GM18868 (cell line): Measurements from ENCODE around the gene GFER.

ENCODE experiments used
- ATAC-seq: cut with Tn5 transposase; IDR thresholded peaks from one replicate; pipeline ENCODE4 v1.9.1; 2021; ENCODE audit warnings: mild to moderate bottlenecking, moderate library complexity; ENCODE audit not compliant: unreplicated experiment

Gene GFER

DNA sequence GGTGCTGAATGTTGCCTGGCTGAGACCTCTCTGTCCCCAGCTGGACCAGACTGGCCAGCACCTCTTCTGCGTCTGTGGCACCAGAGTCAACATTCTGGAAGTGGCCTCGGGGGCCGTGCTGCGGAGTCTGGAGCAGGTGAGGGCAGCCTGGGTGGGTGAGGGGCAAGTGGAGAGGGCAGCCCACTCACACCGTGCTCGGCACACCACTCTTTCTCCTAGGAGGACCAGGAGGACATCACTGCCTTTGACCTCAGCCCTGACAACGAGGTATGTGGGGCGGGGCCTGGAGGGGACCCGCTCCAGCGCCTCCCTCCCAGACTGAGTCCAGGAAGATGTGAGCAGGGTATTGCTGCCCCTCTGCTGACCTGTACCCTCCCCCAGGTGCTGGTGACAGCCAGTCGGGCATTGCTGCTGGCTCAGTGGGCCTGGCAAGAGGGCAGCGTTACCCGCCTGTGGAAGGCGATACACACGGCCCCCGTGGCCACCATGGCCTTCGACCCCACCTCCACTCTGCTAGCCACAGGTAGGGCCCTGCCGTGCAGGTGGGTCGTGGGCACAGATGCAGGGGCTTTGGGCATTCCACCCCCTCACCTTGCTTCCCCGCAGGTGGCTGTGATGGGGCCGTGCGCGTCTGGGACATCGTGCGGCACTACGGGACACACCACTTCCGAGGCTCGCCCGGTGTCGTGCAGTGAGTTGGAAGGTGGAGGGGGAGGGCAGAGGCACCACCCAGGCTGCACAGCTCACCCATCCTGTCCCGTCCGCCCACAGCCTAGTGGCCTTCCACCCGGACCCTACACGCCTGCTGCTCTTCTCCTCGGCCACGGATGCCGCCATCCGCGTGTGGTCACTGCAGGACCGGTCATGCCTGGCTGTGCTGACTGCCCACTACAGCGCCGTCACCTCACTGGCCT, 9.6 kb upstream of the GFER start:
- no peak for ATAC-seq

DNA sequence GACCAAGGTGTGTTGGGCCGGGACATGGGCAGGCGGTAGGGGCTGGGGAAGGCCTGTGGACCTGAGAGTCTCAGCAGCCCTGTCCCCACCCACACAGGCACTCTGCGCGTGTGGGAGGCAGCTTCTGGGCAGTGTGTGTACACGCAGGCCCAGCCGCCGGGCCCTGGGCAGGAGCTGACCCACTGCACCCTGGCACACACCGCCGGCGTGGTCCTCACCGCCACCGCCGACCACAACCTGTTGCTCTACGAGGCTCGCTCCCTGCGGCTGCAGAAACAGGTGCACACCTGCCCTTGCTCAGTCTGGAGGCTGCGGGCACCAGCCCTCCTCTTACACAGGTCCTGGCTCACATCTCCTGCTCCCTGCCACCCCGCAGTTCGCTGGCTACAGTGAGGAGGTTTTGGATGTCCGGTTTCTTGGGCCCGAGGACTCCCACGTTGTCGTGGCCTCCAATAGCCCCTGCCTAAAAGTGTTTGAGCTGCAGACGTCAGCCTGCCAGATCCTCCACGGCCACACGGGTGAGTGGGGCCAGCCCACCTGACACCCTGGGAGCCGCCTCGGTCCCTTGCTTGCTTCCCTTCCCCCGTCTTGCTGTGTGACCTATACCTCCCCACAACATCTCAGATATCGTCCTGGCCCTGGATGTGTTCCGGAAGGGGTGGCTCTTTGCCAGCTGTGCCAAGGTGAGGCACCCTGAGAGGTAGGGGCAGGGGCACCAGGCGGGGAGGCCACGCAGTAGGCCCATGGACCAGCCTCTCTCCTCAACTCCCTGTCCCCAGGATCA, 8.4 kb upstream of the GFER start:
- ATAC-seq = no peak

DNA sequence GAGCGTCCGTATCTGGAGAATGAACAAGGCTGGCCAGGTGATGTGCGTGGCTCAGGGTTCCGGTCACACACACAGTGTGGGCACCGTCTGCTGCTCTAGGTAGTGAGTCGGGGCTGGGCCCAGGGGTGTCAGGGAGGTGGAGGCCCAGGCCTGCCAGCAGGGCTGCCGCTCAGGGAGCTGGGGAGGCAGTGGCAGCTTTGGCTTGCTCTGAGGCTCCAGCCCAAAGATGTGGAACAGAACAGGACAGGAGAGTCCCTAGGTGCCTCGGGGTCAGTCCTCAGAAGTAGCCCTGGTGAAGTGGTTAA, 7.8 kb upstream of the GFER start:
- no peak for ATAC-seq

DNA sequence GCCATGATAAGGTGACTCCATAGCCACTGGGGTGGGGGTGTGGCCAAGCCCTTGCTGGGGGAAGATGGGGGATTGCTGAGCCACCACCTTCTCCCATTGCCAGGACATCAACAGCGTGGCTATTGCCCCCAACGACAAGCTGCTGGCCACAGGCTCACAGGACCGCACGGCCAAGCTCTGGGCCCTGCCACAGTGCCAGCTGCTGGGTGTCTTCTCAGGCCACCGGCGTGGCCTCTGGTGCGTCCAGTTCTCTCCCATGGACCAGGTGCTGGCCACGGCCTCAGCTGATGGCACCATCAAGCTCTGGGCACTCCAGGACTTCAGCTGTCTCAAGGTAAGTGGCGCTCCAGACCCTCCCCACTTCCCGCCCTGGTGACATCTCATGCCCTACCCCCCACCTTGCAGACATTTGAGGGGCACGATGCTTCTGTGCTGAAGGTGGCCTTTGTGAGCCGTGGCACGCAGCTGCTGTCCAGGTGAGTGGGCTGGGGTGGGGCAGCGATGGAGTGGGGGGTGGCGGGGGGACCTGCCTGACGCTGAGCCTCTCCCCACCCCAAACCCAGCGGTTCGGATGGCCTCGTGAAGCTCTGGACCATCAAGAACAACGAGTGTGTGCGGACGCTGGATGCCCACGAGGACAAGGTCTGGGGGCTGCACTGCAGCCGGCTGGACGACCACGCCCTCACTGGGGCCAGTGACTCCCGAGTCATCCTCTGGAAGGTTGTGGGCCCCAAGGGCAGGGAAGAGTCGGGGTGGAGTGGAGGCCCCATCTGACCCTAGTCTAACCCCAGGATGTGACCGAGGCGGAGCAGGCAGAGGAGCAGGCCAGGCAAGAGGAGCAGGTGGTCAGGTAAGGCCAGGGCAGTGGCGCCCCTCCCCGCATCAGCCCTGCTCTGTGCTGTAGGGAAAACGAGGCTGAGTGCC, 6.8 kb upstream of the GFER start:
- no peak for ATAC-seq

DNA sequence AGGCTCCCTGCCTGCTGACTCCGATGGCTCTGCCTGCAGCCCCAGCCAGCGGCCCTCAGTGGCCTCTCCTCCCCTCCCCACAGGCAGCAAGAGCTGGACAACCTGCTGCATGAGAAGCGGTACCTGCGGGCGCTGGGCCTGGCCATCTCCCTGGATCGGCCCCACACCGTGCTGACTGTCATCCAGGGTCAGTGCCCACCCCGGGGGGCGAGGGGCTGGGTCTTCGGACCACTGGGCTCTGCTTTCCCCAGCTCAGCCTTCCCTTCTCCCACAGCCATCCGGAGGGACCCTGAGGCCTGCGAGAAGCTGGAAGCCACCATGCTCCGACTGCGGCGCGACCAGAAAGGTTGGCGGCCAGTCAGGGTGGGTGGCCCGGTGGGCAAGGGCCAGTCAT, 6.1 kb upstream of the GFER start:
- ATAC-seq = no peak

DNA sequence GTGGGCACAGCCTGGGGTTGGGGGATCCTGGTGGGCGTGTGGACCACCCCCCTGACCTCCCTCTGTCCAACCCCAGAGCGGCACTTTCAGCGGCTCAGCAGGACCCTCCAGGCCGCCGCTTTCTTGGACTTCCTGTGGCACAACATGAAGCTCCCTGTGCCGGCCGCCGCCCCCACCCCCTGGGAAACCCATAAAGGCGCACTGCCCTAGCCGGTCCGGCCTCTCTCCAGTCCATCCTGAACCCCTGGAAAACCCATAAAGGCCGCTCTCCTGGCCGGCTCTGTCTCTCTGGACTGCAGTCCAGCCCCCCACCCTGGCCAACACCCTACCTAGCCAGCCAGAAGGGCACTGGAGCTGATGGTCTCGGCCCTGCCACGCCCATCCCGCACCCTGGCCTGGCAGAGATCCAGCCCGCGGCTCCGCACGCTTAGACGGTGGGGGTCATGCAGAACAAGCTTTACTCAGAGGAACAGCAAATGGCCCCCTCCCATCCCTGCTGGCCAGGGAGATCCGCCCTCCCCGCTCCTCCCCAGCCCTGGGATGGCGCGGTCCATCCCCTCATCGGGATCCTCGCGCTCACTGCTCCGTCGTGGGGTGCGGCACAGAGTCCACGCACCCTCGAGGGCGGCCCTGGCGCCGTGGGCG, 5.4 kb upstream of the GFER start:
- no peak for ATAC-seq

DNA sequence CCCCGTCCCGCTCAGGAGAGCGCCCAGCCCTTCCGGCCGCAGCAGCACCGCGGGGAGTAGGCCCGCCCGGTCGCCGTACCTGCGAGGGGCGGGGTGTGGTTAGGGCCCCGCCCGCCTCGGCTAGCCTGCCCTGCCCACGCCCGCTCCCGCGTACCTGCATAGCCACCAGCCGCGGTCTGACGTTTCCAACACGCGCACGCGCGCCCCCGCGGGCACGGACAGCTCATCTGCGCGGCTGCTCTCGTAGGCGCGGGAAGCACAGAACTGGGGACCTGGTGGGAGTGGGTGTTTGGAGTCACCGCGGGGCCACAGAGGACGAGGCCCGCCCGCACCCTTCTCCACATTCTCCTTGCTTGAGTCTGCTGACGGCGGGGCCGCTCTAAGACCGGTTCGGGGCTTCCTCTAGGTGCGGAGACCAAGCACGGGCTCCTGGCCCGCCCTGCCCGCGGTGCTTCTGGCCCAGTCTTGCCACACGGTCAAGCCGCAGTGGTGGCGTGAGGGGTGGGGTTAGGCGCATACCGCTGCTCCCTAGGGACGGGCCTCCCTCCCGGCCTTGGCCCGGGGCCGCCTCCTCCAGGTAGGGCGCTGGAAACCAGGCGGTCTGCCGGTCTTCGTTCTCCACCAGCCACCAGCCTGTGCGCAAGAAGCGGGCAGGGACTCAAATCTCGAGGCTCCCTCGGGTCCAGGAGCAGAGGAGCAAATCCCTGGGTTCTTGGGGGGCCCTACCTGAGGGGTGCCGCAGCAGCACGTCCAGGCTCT, 4.5 kb upstream of the GFER start:
- no peak for ATAC-seq

DNA sequence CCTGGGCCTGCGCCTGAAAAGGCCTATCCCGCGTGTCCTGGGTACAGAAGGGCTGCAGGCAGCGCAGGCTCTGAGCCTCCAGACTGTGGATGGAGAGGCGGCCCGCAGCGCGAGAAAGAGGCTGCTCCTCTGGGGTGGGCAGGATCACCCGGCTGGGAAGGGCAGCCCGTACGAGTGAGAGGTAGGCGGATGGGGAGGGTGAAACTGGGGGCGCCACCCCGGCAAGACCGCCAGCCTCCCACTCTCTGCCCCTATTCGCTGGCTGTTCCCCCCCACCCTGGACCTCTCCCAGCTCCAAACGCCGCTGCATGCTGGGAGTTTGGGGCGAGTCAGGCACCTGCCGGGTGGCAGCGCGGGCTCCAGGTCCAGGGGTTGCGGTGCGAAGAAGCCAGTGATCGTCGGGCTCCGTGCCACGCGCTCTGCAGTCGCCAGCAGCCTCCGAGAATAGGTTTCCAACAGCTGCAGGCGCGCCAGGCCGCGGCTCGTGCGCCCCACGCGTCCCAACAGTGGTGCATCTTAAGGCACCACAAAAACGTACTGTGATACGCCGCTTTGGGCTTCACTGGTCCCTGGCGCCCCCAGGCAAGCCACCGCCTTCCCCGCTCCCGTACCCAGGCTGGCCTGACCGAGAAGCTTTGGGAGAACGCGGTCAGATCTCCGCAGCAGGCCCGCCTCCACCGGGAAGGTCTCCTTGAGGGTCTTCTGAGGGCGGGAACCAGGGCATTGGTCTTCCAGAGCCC, 3.8 kb upstream of the GFER start:
- ATAC-seq = no peak

DNA sequence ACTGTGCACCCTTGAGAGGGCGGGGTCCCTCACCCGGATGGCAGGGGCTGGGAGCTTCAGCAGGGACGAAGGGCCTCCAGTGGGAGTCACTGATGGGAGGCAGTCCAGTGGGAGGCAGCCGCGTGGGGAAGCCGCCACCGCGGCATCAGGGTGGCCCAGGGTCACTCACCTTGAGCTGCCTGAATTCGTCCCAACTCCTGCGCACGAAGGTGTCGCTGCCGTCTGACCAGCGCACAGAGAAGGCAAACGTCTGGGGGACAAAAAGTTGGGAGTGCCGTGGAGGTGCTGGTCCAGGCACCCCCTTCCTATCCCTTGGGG, 3.3 kb upstream of the GFER start:
- no peak for ATAC-seq

DNA sequence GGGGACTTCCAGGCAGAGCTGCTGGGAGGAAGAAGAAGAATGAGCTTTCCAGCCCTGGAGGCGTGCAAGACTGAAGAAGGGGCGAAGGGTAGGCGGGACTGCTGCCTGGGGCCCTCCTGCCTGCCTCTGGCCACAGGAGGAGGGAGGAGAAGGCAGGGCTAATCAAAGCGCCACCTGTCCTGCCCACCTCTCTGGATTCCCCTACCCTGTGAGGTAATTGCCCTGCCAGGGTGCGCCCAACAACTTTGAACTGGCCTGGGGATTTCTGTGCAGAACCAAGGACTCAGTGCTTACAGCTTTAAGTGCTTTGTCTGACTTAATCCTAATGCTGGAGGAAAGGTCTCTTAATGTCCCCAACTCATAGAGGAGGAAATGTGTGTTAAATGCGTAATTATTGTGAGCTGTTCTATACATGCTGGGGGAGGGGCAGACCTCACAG, 2.6 kb upstream of the GFER start, which contains the start of gene NOXO1:
Gene NOXO1 (minus strand): TSS at position 72 of the 439 bp plus-strand sequence. CDS start 290 bp downstream, outside the sequence.
- no peak for ATAC-seq

DNA sequence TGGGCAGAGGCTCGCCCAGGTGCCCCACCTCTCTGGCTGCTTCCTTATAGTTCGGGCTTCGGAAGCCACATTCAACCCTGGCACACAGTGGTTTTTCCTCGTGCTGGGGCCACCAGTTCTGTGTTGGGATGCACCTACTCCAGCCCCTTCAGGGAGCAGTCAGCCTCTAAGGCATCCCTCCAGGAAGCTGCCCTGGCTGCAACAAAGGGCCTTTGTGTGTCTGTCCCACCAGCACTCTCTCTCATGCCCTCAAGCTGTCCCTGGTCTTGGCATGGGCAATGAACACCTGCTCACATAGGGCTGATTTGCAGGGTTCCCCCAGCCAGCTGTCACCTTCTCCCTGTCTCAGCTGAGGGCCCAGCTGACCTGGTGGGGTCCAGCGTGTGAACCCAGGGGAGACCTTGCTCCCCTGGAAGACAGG, 2.0 kb upstream of the GFER start:
- no peak for ATAC-seq

DNA sequence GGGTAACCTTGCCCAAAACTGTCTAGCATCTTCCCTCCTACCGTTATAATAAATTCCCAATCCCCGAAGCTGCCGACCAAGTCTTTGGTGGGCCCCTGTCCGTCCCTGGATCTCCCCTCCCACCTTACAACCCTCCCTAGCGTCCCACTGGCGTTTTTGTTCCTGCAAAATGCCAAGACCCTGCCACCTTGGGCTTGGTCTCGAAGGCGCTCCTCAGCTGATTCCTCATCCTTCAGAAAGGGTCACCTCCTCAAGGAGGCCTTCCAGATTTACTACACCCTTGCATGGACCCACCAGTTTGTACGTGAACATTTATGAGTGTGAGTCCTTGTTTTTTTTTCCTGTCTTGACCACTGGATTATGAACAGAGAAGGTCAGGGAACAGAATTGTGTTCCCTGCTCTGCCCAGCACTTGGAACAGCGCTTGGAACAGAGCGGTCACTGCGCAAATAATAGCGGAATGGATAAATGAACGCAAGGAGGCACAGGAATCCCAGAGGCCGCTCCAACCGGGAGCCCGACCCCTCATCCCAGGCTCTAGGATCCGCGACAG, 926 bp upstream of the GFER start:
- no peak for ATAC-seq

DNA sequence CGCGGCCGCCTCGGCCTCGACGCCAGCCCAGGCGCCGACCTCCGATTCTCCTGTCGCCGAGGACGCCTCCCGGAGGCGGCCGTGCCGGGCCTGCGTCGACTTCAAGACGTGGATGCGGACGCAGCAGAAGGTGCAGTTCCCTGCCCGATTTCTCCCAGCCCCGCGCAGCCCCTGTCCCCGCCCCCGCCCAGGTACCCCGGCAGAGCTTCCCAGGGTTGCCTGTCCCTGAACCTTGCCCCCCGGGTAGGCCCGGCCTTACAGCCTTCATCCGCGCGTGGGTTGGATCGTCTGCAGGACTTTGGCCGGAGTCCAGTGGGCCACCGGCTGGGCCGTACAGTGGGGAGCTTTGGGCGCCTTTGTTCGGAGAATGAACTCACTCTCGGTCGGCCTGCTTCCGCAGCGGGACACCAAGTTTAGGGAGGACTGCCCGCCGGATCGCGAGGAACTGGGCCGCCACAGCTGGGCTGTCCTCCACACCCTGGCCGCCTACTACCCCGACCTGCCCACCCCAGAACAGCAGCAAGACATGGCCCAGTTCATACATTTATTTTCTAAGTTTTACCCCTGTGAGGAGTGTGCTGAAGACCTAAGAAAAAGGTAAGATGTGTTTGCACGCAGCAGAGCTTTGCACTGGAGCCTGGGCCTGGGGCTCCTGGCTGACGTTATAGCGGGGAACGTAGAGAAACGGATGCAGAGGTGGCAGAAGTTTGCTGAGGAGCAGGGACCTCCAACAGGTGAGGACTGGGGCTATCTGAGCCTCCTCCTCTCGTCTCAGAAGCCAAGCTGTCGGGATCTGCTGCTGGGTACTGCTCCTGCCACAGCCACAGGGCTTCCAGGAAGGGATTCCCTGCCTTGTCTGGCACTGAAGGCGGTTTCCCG, 593 bp downstream of the GFER start:
- peak; percentile 9 for ATAC-seq

DNA sequence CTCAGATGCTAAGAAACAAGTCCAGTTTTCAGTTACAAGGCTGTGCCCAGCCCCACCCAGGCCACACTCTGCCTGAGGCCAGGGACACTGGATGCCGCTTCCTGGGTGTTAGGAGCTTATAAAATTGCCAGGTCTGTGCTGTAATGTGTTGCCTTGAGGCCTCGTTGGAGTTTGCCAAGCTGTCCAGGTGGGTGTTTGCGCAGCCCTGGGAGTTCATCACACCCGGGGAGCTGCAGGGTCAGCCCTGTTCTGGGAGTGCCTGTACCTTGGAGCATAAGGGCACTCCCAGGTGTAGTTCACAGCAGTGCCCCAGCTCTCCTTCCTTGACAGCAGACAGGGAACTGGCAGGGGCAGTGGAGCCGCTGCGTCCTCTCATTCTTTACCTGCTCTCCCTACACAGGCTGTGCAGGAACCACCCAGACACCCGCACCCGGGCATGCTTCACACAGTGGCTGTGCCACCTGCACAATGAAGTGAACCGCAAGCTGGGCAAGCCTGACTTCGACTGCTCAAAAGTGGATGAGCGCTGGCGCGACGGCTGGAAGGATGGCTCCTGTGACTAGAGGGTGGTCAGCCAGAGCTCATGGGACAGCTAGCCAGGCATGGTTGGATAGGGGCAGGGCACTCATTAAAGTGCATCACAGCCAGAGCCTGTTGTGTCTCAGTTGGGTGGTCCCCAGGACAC, 1.6 kb downstream of the GFER start:
- no peak for ATAC-seq

DNA sequence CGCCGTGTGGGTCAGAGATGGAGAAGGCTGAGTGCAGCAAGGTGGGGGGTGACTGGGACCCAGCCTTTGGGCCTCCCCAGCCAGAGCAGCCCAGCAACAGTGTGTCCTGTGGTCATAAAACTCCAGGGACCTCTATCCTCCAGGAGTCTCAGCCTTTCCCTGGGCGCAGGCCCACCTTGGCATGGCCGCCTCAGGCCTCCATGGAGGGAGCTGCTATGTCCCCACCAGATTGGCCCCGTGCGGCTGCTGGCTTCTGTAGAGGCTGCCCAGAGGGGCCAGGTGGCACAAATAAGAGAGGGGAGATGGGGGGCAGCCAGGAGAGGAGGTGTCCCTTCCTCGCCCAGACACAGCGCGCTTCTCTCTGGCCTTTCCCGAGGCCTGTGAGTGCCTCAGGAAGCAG, 3.2 kb downstream of the GFER start:
- ATAC-seq = no peak

DNA sequence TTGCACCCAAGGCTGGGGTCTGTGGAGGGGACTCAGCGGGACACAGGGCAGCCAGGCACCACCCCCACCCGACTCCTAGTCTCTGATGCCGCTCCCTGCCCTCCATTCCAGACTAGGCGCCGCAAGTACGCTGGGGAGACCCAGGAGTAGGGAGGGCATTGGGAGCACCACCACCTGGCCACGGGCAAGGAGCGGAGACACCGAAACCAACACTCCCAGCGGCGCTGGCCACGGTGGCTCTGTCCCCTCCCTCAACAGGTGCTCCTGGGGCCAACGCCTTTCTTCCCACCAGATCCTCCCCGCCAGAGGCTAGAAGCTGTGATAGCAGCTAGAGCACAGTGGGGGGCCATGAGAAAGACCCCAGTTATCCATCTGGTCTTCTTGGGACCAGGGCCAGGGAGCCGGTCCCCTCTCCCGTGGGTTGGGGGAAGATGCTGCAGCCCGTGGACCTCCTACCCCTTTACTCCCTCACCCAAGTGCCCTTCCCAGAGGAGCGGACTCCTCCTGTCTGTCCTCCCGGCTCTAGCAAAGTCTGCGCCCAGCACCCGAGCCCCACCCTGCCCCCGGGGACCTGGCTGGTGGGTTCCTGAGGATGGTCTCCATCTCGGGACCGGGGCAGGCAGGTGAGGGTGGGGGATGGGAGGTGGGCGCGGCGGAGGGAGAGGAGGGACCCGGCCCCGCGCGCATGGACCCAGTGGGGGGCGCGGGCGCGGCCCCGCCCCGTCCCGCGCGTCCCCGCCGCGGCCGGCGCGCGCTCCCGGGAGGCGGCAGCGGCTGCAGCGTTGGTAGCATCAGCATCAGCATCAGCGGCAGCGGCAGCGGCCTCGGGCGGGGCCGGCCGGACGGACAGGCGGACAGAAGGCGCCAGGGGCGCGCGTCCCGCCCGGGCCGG, 5.5 kb downstream of the GFER start, which contains the start of gene SYNGR3:
Gene SYNGR3 (plus strand): TSS at position 762 of the 892 bp plus-strand sequence. CDS start 133 bp downstream, outside the sequence.
- ATAC-seq = no peak

DNA sequence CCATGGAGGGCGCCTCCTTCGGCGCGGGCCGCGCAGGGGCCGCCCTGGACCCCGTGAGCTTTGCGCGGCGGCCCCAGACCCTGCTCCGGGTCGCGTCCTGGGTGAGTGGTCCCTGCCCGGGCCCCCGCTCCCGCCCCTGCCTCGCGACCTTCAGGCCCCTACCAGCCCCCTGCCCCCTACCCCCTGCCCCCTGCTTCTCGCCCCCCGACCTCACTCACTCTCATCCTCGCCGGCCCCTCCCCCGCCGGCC, 6.0 kb downstream of the GFER start:
- ATAC-seq = no peak
